Activated effector memory CD4-positive, alpha-beta T cell treated with anti-CD3 and anti-CD28 coated beads, Interleukin-2, amount 50 U/mL, for 16 hours (primary cell): ENCODE data around the gene SUFU.

Experiments
- DNase-seq: peaks from one replicate; pipeline ENCODE4 v3.0.0-alpha.2; 2020

The SUFU gene

GRCh38 chr10:102676534-102677315 is 173.0 kb downstream of the SUFU start:
- DNase-seq = peak; percentile 43

GRCh38 chr10:102677331-102678067 is 173.7 kb downstream of the SUFU start:
- DNase-seq = peak; percentile 34

GRCh38 chr10:102678068-102678400 is 174.3 kb downstream of the SUFU start:
- DNase-seq = peak; percentile 16

- DNase-seq = no peak
Measured at GRCh38 chr10:102678842-102679289, 175.1 kb downstream of the SUFU start.

- DNase-seq = no peak
Measured at GRCh38 chr10:102679596-102679995, 175.8 kb downstream of the SUFU start.

GRCh38 chr10:102681696-102682095 is 177.9 kb downstream of the SUFU start:
- no peak for DNase-seq

GRCh38 chr10:102682416-102682815 is 178.6 kb downstream of the SUFU start:
- peak; percentile 56 for DNase-seq

GRCh38 chr10:102682981-102683380 is 179.2 kb downstream of the SUFU start:
- DNase-seq = peak; percentile 37
